ENCODE results near the gene FABP3. TPM values are rescaled to one million over a fixed set of nuclear protein-coding genes. Genes with fewer than 3 reads are reported as not detected.

Gene FABP3
- total RNA-seq, 1 donor from 2014 or later, result 2.2 TPM

- H3K9ac ChIP-seq, result no peak overlapping the region
- H4K20me1 ChIP-seq (ENCODE audit: low read depth), result no peaks in the 10 kb centered on the region
- H3K4me3 ChIP-seq, result no peak overlapping the region
- Mint-ChIP-seq H3K27me3 (ENCODE audit: insufficient read depth, low read depth) (peaks cover 2% of the 10 kb centered on the region), H3K27ac (peak overlapping the region; percentile 42), H3K4me3 (no peak overlapping the region), H3K4me1 (peaks cover 36% of the 10 kb centered on the region), H3K36me3 (no peaks in the 10 kb centered on the region), H3K9me3 (no peaks in the 10 kb centered on the region)
- no peak overlapping the region for H3K4me2 ChIP-seq
- H3K27ac ChIP-seq, result no peak overlapping the region
- no peak for TF ChIP-seq CTCF (IDR thresholded peaks at IDR 0.05)
- TF ChIP-seq EZH2phosphoT487 (IDR thresholded peaks at IDR 0.05), result no peak
- TF ChIP-seq EZH2 (IDR thresholded peaks at IDR 0.05), result no peak
- H3K27me3 ChIP-seq, result peaks cover under 1% of the 10 kb centered on the region
- no peak for DNase-seq (ENCODE audit: low spot score)
- no peaks in the 10 kb centered on the region for H3K9me3 ChIP-seq (ENCODE audit: low read depth)
- H3F3A ChIP-seq (ENCODE audit: low read depth), result peaks cover 14% of the 10 kb centered on the region
- H2AFZ ChIP-seq (replicated peaks), result no peak overlapping the region
- no peaks in the 10 kb centered on the region for H3K36me3 ChIP-seq
- H3K4me1 ChIP-seq, result peaks cover 15% of the 10 kb centered on the region
- no peaks in the 10 kb centered on the region for H3K79me2 ChIP-seq (ENCODE audit: low read depth)
Measured at GRCh38 chr1:31378001-31378400, 5.1 kb upstream of the FABP3 start.

GRCh38 chr1:31377364-31377863, 4.5 kb upstream of the FABP3 start:
- no peaks in the 10 kb centered on the region for H3K9me3 Mint-ChIP-seq
- no peak overlapping the region for H3K4me3 Mint-ChIP-seq
- H3F3A ChIP-seq (ENCODE audit: low read depth), result peaks cover 20% of the 10 kb centered on the region
- DNase-seq (ENCODE audit: low spot score), result no peak
- TF ChIP-seq CTCF (IDR thresholded peaks at IDR 0.05) (no peak), EZH2phosphoT487 (IDR thresholded peaks at IDR 0.05) (no peak), EZH2 (IDR thresholded peaks at IDR 0.05) (no peak)
- no peaks in the 10 kb centered on the region for H3K36me3 Mint-ChIP-seq
- peaks cover 20% of the 10 kb centered on the region for H3K4me1 ChIP-seq
- H3K36me3 ChIP-seq, result no peaks in the 10 kb centered on the region
- no peak overlapping the region for H3K27ac ChIP-seq
- H3K9me3 ChIP-seq (ENCODE audit: low read depth), result no peaks in the 10 kb centered on the region
- H3K27ac Mint-ChIP-seq, result peak overlapping the region; percentile 44
- no peak overlapping the region for H3K9ac ChIP-seq
- no peak overlapping the region for H3K4me2 ChIP-seq
- no peaks in the 10 kb centered on the region for H3K79me2 ChIP-seq (ENCODE audit: low read depth)
- peaks cover 2% of the 10 kb centered on the region for H3K27me3 Mint-ChIP-seq (ENCODE audit: insufficient read depth, low read depth)
- peaks cover 41% of the 10 kb centered on the region for H3K4me1 Mint-ChIP-seq
- peaks cover 6% of the 10 kb centered on the region for H3K27me3 ChIP-seq
- no peaks in the 10 kb centered on the region for H4K20me1 ChIP-seq (ENCODE audit: low read depth)
- H2AFZ ChIP-seq (replicated peaks), result no peak overlapping the region
- no peak overlapping the region for H3K4me3 ChIP-seq

- Histone ChIP-seq H3K79me2 (ENCODE audit: low read depth) (no peaks in the 10 kb centered on the region), H3K4me3 (no peak overlapping the region), H3K4me2 (no peak overlapping the region), H3K36me3 (no peaks in the 10 kb centered on the region), H3K4me1 (peaks cover 24% of the 10 kb centered on the region), H3F3A (ENCODE audit: low read depth) (peaks cover 25% of the 10 kb centered on the region), H4K20me1 (ENCODE audit: low read depth) (peaks cover 4% of the 10 kb centered on the region), H2AFZ (replicated peaks) (no peak overlapping the region), H3K9ac (no peak overlapping the region), H3K9me3 (ENCODE audit: low read depth) (no peaks in the 10 kb centered on the region), H3K27me3 (peaks cover 11% of the 10 kb centered on the region), H3K27ac (no peak overlapping the region)
- DNase-seq (ENCODE audit: low spot score), result peak; percentile 63
- Mint-ChIP-seq H3K9me3 (no peaks in the 10 kb centered on the region), H3K27ac (peak overlapping the region; percentile 80), H3K4me3 (peak overlapping the region; percentile 7), H3K27me3 (ENCODE audit: insufficient read depth, low read depth) (peaks cover 2% of the 10 kb centered on the region), H3K4me1 (peaks cover 45% of the 10 kb centered on the region), H3K36me3 (no peaks in the 10 kb centered on the region)
- TF ChIP-seq CTCF (IDR thresholded peaks at IDR 0.05), result no peak
- no peak for TF ChIP-seq EZH2 (IDR thresholded peaks at IDR 0.05)
- no peak for TF ChIP-seq EZH2phosphoT487 (IDR thresholded peaks at IDR 0.05)
Measured at GRCh38 chr1:31376375-31377134, 3.7 kb upstream of the FABP3 start.
